GM12873 (cell line): ENCODE results near the gene FHIT.

Experiments
- CTCF ChIP-seq: IDR thresholded peaks from 2 replicates; pipeline ENCODE4 v1.5.1; 2012; ENCODE audit warnings: low read depth, mild to moderate bottlenecking, moderate library complexity, low read length, control low read depth; ENCODE audit not compliant: insufficient read depth; ENCODE audit errors: missing control alignments

Gene FHIT

GRCh38 chr3:61032991-61033390 is 218.3 kb downstream of the FHIT start:
- TF ChIP-seq CTCF: no peak

GRCh38 chr3:61031503-61031902 is 219.7 kb downstream of the FHIT start:
- no peak for TF ChIP-seq CTCF

GRCh38 chr3:61030469-61031035 is 220.7 kb downstream of the FHIT start:
- TF ChIP-seq CTCF: no peak

GRCh38 chr3:61029194-61029593 is 222.1 kb downstream of the FHIT start:
- TF ChIP-seq CTCF: no peak

GRCh38 chr3:61018807-61019206 is 232.4 kb downstream of the FHIT start:
- no peak for TF ChIP-seq CTCF

GRCh38 chr3:61015859-61016258 is 235.4 kb downstream of the FHIT start:
- no peak for TF ChIP-seq CTCF

- TF ChIP-seq CTCF: no peak
These were observed 235.8 kb downstream of the FHIT start for GRCh38 chr3:61015408-61015807.
